Esophagus muscularis mucosa (tissue), 4 donors: Measurements from ENCODE around the gene ADAMTSL1.

Source experiments
- EP300 ChIP-seq: sonication (generic); formaldehyde crosslinking; IDR thresholded peaks from one replicate; pipeline ENCODE4 v1.6.1; 2017; ENCODE audit warnings: antibody characterized with exemption
- POLR2A ChIP-seq: fragments of 450-650 bp; IDR thresholded peaks from one replicate; pipeline ENCODE4 v1.6.1; 2017; ENCODE audit warnings: antibody characterized with exemption, moderate library complexity, mild to moderate bottlenecking, low read depth
- POLR2AphosphoS5 ChIP-seq, 2 donors: sonication (generic); formaldehyde crosslinking; IDR thresholded peaks; one replicate each; pipeline ENCODE4 v1.6.1; 2017; ENCODE audit warnings: antibody characterized with exemption in 2 of 2
- TF ChIP-seq, protein P1 (sequence below), 3 experiments: fragments of 200-600 bp in 2 of 3; fragments of 450-650 bp in 1 of 3; sonication (generic) in 2 of 3; IDR thresholded peaks; one replicate each; pipeline ENCODE4 v1.5.1; 2017 to 2019; ENCODE audit warnings: antibody characterized with exemption in 3 of 3, mild to moderate bottlenecking in 2 of 3, moderate library complexity in 1 of 3

GRCh38 chr9:18442629-18443491 is 31.1 kb upstream of the ADAMTSL1 start:
- TF ChIP-seq POLR2A: no peak
- no peak for TF ChIP-seq POLR2AphosphoS5 (IDR thresholded peaks at IDR 0.05)
- TF ChIP-seq, protein P1, sequence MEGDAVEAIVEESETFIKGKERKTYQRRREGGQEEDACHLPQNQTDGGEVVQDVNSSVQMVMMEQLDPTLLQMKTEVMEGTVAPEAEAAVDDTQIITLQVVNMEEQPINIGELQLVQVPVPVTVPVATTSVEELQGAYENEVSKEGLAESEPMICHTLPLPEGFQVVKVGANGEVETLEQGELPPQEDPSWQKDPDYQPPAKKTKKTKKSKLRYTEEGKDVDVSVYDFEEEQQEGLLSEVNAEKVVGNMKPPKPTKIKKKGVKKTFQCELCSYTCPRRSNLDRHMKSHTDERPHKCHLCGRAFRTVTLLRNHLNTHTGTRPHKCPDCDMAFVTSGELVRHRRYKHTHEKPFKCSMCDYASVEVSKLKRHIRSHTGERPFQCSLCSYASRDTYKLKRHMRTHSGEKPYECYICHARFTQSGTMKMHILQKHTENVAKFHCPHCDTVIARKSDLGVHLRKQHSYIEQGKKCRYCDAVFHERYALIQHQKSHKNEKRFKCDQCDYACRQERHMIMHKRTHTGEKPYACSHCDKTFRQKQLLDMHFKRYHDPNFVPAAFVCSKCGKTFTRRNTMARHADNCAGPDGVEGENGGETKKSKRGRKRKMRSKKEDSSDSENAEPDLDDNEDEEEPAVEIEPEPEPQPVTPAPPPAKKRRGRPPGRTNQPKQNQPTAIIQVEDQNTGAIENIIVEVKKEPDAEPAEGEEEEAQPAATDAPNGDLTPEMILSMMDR (IDR thresholded peaks at IDR 0.05): peak; percentile 80 to 92 (median 88)
- no peak for TF ChIP-seq EP300
